Erythroblast (primary cell): Measurements from ENCODE around the gene FGD3.

Source experiments
- GATA1 ChIP-seq: IDR thresholded peaks from 2 replicates; pipeline ENCODE4 v1.6.1; 2011; ENCODE audit warnings: low read depth, mild to moderate bottlenecking, control low read depth, low read length, moderate library complexity
- POLR2A ChIP-seq: IDR thresholded peaks from 2 replicates; pipeline ENCODE4 v1.6.1; 2011; ENCODE audit warnings: mild to moderate bottlenecking, low read length

DNA sequence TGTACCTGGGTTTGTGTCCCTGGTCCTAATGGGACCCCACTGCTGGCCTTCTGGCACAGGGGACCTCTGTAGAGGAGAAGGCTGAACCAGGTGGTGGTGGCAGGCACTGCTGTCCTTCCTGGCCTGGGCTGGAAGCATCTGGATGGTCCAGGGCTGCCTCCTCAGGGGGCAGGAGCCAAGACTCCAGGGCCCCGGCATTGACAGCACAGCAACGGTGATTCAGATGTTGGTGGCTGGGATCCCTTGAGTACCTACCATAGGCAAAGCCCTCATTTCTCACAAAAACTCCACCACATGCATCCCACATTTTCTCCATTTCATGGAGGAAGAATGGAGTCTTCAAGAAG is 15.0 kb downstream of the FGD3 start:
- TF ChIP-seq POLR2A (no peak), GATA1 (no peak)
